Measurements from ENCODE around the gene HOXC5.

DNA sequence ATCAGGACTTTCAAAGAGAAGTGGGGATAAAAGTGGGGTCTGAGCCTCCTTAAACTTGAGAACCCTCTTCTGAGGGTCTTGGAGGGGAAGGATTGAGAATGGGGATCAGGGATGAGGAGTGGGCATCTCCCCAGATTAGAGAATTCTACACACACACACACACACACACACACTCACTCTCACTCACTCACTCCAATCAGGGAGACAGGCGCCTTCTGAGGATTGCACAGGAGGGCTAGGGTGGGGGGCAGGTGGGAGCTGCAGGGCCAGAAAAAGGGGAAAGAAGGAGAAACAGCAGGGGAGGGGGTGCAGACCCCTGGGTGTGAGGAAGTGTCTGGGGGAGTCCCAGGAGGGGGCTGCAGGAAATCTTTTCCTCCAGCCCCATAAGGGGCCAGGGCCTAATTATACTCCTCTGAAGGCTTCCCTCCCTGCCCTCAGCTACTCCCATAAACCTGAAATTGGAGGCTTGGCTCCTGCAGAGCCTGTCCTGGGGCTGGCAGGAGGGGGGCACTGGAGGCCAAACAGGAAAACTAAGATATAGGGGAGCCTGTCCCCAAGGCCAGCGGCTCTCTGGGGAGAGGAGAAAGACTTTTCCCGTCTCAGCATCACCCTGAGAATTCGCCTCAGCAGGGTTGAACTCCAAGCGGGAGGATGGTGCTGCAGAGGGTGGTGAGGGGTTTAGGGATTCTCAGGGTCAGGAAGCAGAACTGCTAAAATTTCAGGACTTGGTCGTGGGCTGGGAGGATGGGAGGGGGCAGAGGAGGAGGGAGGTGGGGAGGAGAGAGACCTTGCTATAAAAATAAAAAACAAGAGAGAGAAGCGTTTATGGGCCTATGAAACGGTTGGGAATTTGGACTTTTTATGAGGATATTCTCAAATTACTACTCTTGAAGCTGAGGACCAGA, 31.3 kb upstream of the HOXC5 start:
- no peak for TF ChIP-seq POLR2A (IDR thresholded peaks at IDR 0.05)
- TF ChIP-seq, protein P1, sequence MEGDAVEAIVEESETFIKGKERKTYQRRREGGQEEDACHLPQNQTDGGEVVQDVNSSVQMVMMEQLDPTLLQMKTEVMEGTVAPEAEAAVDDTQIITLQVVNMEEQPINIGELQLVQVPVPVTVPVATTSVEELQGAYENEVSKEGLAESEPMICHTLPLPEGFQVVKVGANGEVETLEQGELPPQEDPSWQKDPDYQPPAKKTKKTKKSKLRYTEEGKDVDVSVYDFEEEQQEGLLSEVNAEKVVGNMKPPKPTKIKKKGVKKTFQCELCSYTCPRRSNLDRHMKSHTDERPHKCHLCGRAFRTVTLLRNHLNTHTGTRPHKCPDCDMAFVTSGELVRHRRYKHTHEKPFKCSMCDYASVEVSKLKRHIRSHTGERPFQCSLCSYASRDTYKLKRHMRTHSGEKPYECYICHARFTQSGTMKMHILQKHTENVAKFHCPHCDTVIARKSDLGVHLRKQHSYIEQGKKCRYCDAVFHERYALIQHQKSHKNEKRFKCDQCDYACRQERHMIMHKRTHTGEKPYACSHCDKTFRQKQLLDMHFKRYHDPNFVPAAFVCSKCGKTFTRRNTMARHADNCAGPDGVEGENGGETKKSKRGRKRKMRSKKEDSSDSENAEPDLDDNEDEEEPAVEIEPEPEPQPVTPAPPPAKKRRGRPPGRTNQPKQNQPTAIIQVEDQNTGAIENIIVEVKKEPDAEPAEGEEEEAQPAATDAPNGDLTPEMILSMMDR (IDR thresholded peaks at IDR 0.05 in 4 of 5, conservative IDR thresholded peaks at IDR 0.05 in 1 of 5), result no peak
